GM18507 (cell line): ENCODE results near the gene ITPK1.

ENCODE experiments used
- DNase-seq: peaks from one replicate; pipeline ENCODE4 v3.0.0; 2011; ENCODE audit warnings: low read depth; ENCODE audit not compliant: insufficient read length; ENCODE audit errors: extremely low spot score
- FAIRE-seq: peaks from 2 replicates; lab custom pipeline; 2011; peaks lifted over from hg19 to GRCh38; lab: Jason Lieb, UNC

ITPK1 gene

DNA sequence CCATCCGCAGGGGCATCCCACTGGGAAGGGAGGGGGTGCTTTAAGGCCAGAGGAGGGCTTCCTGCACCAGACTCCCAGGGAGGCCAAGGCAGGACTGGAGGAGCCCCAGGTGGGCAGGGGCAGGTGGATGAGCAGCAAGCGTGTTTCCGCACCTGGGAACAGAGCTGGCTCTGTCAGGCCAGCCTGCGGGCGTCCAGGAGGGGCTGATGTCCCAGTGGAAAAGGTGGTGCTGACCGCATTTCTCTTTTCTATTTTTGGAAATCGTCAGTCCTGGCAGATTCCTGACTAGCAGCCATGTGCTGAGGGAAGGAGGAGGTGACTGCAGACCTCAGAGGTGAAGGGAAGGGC is 165.6 kb downstream of the ITPK1 start:
- FAIRE-seq (no peak), DNase-seq (no peak)

DNA sequence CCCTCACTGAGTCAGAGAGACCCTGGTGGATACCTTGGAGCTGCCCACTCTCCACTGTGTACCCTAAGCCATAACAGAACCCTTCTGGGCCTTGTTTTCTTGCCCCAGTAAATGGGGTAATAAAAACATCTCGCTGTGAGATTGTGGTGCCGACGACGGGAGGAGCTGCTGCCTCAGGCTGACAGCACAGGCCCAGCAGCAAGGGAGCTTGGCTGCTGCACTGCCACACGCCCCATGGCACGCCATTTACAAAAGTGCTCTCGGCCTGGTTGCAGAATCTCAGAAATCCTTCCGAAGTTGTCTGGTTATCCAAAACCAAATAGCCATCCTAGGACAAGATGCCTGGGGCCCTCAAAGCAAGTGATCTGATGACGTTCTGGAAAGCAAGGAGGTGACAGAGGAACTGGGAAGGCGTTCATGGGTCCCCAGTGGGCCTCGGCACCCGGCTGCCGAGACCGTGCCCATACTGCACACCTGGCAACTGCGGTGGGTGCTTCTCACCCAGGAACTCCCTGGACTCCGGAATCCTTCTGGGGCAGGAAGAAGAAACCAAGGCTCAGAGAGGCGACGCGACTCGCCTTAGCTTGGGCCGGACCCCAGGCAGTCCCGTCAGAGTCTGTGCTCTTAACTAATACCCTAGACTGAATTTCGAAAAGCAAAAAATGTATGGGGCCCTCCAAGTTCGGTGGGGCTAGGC is 166.1 kb downstream of the ITPK1 start:
- FAIRE-seq (no peak), DNase-seq (no peak)

DNA sequence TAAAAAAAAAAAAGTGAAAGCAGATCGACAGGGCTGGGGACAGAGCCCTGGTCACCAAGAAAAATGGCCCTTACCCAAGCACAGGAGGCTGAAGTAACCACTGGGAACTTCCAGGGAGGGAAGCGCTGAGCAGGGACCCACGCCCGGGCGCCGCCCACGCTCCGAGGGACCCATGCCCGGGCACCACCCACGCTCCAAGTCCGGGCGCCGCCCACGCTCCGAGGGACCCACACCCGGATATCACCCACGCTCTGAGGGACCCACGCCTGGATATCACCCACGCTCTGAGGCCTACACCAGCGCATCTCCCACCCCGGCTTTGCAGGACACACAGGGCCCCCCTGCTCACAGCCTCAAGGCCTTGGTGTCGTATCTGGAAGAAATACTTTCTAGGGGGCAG is 167.1 kb downstream of the ITPK1 start:
- no peak for FAIRE-seq

DNA sequence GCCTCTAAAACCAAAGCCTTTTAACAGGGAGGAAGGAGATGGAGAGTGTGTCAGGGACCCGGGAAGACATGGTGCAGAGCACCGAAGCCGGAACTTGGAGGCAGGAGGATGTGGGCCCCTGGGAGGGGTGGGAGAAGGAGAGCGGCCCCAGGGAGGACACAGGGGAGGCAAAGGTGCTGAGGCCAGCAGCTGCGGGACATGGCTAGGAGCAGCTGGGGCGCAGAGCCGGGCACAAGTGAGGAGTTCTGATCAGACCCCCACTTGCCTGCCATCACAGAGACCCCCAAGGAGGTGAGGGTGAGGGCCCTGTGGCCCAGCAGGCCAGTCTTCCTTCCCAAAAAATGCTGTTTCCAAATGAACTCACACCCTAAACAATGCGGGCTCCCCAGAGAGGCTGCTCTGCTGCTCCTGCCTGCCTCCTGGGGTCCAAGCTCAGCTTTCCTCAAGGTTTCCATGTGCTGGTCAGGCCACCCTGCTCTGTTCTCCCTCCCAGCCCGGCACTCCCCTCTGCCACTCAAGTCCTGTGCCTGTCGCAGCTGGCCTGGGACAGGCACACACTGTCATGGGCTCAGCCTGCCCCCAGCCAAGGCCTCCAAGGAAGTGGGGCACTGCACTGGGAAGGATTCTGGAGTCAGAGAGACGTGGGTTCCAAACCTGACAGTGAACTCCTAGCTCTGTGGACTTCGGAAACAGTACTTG is 168.7 kb downstream of the ITPK1 start:
- FAIRE-seq (no peak), DNase-seq (no peak)

More for the DNA sequence above, 167.1 kb downstream of the ITPK1 start:
- DNase-seq: no peak

DNA sequence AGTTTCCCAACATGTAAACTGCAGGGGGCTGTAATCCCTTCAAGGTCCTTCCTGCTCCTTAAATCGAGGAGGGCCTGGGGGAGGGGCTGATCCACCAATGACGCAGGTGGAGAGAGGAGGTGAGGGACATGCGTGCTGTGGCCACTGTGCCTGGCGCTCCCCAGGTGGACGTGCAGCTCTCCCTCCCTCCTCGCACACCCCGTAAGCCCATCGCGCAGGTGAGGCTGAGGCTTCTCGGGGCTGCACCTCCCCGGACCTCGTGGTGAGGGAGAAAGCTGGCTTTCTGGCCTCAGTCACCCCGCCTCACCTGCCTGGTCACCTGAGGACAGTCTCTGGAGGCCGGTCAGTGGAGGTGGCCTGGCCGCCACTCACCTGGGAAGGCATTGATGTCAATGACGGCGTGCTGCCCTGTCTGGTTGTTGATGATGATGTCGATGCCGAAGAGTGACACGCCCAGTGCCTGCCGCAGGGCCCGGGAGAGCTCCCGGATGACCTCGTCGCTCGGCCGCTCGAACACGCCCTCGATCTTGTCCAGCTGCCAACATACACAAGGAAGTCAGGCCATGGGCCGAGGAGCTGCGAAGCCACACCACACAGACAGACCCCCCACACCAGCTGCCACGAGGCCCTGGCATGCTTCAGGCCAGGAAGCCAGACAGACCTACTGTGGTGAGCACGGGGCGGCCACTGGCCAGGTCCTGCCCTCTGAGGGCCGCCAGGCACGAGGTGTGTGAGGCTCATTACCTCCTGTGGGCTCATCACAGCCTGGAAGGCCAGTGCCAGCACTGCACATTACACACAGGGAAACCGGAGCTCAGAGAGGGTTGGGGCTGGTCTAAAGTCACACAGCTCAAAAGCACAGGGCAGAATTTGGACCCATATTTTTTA is 169.5 kb downstream of the ITPK1 start:
- FAIRE-seq (no peak), DNase-seq (no peak)

DNA sequence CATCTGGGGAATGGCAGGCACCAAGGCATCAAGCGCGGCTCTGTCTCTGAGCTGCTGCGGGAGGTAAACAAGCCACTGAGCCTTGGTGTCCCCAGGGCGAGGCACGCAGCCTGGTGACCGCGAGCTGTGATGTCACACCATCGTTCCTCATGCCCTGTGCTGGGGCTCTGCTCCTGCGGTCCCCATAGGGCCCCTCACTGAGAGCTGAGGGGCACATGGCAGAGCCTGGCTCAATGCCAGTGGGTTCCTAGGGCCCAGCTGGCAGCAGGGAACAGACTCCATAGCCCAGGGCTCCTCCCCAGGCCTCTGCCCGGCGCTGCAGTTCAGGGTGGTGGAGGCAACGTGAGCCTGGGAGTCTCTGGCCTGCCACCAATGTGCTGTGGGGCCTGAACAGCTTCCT is 170.2 kb downstream of the ITPK1 start:
- FAIRE-seq: no peak
- DNase-seq: no peak

DNA sequence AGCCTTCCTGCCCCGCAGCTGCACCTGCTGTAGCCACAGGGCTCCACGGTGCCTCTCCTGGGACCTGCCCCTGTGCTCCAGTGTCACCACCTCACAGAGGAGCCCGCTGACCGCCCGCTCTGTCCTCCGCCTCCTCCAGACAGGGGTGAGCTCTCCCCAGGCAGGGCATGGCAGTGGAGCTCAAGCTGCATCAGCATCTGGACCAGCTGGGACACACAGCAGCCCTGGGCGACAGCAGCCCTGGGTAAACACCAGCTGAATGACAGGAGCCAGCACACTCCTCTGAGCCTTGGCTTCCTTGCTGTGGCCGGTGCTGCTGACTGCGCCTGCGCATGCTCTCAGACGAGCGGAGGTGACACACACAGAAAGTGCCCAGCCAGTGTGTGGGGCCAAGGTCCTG is 170.7 kb downstream of the ITPK1 start:
- FAIRE-seq (no peak), DNase-seq (no peak)

DNA sequence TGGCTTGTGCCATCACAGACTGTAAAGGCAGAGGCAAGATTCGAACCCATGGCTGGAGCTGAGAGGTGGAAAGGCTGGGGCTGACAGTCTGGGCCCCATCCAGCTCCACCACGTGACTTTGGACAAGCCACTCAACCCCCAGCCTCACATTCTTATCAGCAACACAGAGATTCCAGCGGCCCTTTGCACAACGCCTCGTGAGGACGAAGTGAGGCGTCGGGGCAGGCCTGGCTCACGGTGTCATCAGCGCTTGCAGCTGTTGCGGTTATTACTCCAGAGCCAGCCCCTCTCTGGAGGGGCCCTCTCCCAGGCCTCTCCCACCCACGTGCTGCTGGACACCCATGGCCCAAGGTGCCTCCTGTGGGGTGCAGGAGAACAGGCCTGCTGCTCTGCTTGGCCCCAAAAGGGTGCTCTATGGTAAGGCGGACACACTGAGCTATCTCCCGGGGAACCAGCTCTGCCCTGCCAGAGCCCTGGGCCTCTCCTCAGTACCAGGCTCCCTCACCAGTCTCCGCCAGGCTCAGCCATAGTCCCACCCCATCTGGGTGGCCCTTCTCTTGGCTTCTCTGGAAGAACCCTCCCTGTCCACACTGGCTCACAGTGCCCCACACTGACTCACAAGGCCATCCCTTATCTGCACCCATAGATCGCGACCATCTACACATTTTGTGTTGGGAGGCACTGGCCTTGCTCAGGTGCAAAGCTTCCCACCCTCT is 171.7 kb downstream of the ITPK1 start:
- DNase-seq: no peak
- no peak for FAIRE-seq

DNA sequence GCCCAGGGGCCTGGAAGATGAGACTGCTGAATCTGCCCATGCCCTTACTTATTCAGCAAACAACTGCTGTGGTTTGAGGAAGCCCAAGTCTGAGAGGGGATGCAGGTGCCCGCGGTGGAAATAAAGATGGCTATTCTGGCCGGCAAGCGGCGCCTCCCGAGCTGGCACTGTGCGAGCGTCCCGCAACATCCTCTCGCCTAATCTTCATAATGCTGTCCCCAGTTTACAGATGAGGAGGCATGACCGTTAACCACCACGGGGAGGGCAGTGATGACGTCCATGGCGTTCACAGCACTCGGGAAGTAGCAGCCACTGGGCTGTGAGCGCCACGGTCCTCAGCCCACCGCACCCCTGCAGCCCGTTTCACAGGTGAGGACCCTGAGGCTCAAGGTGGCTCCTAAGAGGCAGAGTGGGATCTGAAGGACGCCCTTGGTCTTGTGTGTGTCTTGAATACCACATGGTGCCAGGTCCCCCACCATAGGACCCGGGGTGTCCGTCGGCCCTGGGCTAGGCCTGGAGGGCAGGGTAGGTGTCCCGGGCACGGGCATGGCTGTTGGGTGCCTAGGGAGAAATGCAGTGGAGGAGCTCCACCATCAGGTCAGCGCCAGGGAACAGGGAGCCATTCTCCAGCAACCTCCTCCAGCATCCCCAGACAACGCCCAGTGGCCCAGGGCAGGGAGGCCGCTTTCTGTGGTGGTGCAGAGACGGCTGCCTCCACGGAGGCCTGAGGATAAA is 172.6 kb downstream of the ITPK1 start:
- DNase-seq (no peak), FAIRE-seq (no peak)

DNA sequence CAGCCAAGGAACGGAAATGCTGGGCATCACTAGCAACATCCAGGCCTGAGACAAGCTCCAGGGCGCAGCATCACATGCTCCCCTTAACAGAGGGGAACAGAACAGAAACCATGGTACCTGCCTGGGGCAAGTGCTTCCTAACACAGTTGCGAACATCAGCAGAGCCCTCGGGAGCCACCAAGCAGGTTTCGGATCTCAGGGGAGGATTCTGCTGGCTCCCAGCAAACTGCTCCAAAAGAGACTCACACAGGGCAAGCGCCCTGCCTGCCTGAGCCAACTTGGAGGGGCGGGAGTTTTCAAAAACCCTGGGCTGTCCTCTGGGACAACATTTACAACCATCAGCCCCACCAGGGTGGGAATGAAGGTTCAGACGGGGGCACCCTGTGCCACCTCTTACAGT is 173.1 kb downstream of the ITPK1 start:
- DNase-seq (no peak), FAIRE-seq (no peak)

DNA sequence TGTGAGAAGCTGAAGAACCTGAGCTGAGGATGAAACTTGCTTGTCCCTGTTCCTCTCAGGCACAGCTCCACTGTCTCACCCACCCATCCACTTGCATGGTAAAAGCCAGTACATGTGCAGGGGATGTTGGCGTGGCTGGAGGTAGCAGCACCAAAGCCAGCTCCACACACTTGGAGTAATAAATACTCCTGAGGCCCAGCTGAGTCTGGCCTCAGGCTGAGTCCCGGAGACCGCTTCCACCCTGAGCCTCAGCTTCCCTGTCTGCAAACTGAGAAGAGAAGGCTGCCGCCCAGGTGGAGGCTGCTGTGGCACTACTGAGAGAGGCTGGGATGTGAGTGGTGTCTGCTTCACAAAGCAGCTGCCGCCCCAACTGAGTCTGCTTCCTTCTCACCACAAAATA is 173.6 kb downstream of the ITPK1 start:
- DNase-seq (no peak), FAIRE-seq (no peak)

DNA sequence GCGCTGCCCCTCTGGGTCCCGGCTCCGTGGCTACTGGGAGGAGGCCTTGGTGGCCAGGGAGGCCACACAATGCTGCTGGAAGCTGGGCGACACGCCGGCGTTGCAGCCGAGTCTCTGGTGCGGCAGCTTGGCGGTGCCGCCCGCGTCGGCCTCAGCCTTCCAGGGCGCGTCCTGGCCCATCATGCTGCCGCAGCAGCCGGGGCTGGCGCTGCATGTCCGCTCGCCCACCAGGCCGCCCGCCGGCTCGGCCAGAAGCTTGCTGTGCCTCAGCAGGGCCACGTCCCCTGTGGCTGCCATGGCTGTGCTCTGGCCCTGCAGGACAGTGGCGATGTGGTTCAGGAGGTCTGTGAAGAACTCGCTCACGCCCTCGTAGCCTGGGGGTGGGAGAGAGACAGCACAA is 174.2 kb downstream of the ITPK1 start:
- no peak for FAIRE-seq
- no peak for DNase-seq

DNA sequence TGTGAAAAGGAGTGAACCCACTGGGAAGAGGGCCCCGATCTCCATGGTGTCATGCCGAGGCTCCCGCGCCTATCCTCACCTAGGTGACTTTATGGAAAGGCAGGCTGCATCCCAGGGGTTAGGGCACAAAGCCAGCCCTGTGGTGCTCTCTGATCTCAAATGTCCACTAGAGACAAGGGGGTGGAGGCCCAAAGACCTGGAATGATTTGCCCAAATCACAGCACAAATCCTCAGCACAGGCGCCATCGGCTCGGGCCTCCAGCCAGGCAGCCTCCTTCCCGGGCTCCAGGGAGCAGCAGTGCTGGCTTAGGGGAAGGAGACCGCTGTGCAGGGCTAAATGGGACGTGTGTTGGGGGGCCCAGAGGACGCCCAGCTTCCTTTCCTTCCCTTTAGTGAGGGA is 175.2 kb downstream of the ITPK1 start:
- no peak for DNase-seq
- no peak for FAIRE-seq

DNA sequence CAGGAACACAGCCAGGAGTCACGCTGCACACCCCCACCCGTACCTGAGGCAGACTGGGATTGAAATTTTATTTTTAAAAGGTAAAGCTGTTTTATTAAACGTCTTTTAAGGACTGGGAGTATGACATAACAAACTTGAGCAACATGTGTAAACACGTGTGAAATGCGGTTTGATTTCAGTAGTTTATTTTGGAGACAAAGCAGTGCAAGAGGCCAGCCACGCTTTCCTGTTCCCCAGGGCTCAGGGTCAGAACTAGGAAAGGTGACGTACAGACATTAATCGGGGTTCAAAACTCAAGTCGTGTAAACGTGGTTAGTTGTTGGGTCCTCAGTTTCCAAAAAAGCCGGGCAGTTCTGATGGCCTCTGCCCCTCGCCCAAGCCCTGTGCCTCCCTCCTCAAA is 176.0 kb downstream of the ITPK1 start:
- FAIRE-seq: no peak
- DNase-seq: no peak

DNA sequence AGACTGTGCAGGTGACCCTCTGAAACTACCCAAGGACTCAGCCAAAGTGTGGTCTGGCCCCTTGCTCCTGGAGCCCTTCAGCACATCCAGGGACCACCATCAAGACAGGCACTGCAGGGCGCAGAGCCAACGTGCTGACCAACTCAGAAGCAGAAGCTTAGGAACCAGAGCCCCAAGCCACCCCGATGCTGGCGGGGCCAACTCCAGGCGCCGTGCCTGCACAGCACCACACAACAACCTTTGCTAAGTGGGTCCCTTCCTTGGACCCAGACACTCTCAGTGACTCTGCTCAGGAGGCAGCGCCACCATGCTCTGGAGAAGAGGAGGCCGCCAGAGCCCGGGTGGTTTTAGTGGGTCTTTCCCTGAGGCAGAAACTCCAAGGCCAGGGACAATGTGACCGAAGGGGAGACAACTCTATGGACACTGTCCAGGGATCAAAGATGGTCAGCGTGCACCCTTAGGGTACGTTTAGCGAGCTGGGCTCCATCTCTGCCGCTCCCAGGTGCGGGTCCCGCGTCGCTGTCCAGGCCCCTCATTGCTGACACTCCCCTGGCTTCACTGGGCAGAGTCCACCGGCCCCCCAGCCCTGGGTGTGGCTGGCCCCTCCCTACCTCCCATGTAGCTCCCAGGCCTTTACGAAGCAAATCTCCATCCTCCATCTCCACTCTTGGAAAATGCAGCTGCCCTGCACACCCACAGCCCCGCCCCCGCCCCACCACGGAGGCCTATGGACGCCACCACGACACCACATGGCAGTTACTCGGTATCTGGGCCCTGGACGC is 176.6 kb downstream of the ITPK1 start:
- DNase-seq: no peak
- FAIRE-seq: no peak

DNA sequence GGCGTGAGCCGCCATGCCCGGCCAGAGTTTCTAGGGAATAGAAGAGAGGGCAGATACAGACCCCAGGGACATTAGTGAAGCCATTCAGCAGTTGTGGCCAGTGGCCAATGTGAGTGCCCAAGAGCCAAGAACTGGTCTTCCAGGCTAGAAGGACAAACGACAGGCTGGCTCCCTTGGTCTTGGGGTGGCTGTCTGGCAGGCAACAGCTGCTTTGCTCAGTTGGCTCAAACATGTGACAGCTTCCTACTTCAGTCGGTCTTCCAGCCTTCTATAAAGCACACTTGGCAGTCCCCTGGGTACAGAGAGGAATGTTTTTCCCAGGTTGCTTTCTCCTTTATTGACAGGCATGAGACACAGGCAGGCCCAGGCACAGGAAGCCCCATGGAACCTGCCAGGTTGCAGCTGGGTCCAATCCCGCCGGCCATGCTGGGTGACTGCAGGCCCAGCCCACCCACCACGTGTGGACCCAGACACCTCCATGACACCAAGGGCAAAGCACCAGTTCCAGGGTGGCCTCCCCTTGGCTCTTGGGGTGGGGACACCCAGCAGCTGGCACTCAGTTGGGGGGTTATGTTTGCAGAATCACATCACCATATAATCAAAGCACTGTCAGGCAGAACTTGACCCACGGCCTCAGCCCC is 177.4 kb downstream of the ITPK1 start:
- FAIRE-seq (no peak), DNase-seq (no peak)

DNA sequence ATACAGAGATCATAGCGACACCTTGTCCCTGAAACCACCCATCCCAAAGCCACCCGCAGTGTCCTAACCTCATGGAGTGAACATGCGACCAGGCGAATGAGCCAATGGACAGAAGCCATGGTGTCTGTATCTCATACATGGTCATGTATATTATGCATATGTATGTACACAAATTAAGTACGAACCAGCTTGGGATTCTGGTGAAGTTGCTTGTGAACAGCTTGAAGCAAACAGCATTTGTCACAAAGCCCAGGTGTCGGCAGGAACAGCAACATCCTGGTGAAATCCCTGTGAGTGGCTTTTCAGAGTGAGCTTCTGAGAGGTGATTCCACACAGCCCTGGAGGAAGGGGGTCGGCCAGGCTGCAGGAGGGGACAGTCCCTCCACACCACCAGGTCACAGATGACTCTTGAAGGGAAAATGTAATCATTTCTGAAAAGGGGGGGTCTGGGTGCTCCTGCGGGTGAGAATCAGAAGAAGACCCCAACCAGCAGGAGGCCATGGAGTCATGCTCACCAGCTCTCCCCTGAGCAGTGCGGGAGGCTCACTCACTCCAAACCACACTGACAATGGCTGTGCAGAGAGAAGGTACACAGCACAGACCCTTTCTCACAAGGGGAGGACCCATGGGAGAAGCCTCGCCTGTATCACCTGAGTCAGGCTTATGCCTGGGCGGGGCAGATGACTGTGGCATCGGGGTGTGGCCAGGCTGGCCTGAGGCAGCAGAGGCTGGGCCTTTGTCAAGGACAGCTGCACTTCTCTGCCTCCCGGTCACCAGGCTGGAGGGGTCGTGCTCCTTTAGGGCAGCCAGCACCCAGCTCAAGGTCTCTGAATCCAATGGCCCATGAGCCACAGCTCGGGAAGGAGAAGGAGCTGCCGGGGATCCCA is 178.4 kb downstream of the ITPK1 start:
- no peak for DNase-seq
- FAIRE-seq: no peak
